ENCODE results near the gene ARHGAP6. TPM values are rescaled to one million over a fixed set of nuclear protein-coding genes. Genes with fewer than 3 reads are reported as not detected.

The ARHGAP6 gene
- total and polyA plus RNA-seq, 3 donors from 2014 or later, result 4.8 to 11.8 (median 5.7) TPM

DNA sequence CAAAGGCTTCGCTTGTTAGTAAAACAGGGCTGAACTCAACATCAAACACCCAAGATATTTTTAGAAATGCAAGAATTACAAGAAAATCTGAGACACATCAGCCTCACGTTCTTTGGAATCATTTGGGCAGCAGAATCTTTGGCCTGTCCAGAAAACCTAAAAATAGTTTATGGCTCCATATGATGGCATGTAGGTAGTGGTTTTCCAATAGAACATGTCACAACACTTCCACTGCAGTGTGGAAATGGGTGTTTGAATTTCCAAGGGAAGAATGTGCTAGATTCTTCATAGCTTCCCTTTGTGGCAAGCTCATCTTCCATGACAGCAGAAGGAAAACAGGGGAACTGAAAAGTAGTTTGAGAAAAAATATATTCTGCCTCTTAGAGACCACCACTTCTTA is 118.8 kb downstream of the ARHGAP6 start:
- Histone ChIP-seq H3K4me3 (no peak overlapping the region), H3K27ac (no peak overlapping the region), H3K27me3 (no peaks in the 10 kb centered on the region), H3K36me3 (ENCODE audit: low read depth, missing control alignments) (no peaks in the 10 kb centered on the region), H3K4me1 (no peaks in the 10 kb centered on the region), H3K9me3 (no peaks in the 10 kb centered on the region)
- WGBS, 2 donors, result 88 to 95% methylated on average over 2 of the region's 2 CpGs
- intact Hi-C loops (cut with DNase I; ENCODE audit: low total_unique reads), result no loop called here
- DNase-seq, result no peak
- TF ChIP-seq, protein P1, sequence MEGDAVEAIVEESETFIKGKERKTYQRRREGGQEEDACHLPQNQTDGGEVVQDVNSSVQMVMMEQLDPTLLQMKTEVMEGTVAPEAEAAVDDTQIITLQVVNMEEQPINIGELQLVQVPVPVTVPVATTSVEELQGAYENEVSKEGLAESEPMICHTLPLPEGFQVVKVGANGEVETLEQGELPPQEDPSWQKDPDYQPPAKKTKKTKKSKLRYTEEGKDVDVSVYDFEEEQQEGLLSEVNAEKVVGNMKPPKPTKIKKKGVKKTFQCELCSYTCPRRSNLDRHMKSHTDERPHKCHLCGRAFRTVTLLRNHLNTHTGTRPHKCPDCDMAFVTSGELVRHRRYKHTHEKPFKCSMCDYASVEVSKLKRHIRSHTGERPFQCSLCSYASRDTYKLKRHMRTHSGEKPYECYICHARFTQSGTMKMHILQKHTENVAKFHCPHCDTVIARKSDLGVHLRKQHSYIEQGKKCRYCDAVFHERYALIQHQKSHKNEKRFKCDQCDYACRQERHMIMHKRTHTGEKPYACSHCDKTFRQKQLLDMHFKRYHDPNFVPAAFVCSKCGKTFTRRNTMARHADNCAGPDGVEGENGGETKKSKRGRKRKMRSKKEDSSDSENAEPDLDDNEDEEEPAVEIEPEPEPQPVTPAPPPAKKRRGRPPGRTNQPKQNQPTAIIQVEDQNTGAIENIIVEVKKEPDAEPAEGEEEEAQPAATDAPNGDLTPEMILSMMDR (IDR thresholded peaks at IDR 0.05), result no peak
- TF ChIP-seq POLR2A (IDR thresholded peaks at IDR 0.05), result no peak

GRCh38 chrX:11543249-11543648 is 122.5 kb downstream of the ARHGAP6 start:
- intact Hi-C loops (cut with DNase I; ENCODE audit: low total_unique reads), result no loop called here
- Histone ChIP-seq H3K36me3 (ENCODE audit: low read depth, missing control alignments) (no peaks in the 10 kb centered on the region), H3K27ac (no peak overlapping the region), H3K9me3 (no peaks in the 10 kb centered on the region), H3K4me1 (no peaks in the 10 kb centered on the region), H3K4me3 (no peak overlapping the region), H3K27me3 (no peaks in the 10 kb centered on the region)
- TF ChIP-seq, protein P1 (IDR thresholded peaks at IDR 0.05), result no peak
- TF ChIP-seq POLR2A (IDR thresholded peaks at IDR 0.05), result no peak
- DNase-seq, result no peak
- 80 to 88% methylated on average over 1 of the region's 1 CpG for WGBS, 2 donors

DNA sequence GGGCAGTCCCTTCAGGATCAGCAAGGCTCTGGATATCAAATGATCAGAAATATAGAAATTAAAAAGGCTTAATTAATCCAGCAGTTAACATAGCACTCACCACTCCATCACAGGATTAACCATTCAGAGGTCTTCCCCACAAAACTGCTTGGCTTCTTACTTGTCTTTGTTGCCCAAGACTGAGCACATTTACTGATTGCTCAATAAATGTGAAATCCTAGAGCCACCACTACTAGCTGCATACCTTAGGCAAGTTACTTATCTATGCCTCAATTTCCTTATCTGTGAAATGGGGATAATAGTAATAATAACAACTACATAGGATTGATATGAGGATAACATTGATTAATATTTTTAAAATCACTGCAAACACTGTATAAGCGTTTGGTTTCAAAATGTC is 124.2 kb downstream of the ARHGAP6 start:
- no peaks in the 10 kb centered on the region for H3K36me3 ChIP-seq (ENCODE audit: low read depth, missing control alignments)
- intact Hi-C loops (cut with DNase I; ENCODE audit: low total_unique reads), result no loop called here
- H3K27ac ChIP-seq, result no peak overlapping the region
- no peaks in the 10 kb centered on the region for H3K27me3 ChIP-seq
- no peak for DNase-seq
- no peaks in the 10 kb centered on the region for H3K4me1 ChIP-seq
- no peaks in the 10 kb centered on the region for H3K9me3 ChIP-seq
- 87 to 94% methylated on average over 1 of the region's 1 CpG for WGBS, 2 donors
- no peak overlapping the region for H3K4me3 ChIP-seq
- no peak for TF ChIP-seq POLR2A (IDR thresholded peaks at IDR 0.05)
- TF ChIP-seq, protein P1 (IDR thresholded peaks at IDR 0.05), result no peak

- TF ChIP-seq, protein P1 (IDR thresholded peaks at IDR 0.05), result no peak
- no peak for TF ChIP-seq POLR2A (IDR thresholded peaks at IDR 0.05)
- DNase-seq, result no peak
- no peaks in the 10 kb centered on the region for H3K4me1 ChIP-seq
- H3K36me3 ChIP-seq (ENCODE audit: low read depth, missing control alignments), result no peaks in the 10 kb centered on the region
- intact Hi-C loops (cut with DNase I; ENCODE audit: low total_unique reads), result no loop called here
- no peaks in the 10 kb centered on the region for H3K27me3 ChIP-seq
- WGBS, 2 donors, result 79 to 83% methylated on average over 2 to 4 of the region's 4 CpGs
- H3K9me3 ChIP-seq, result no peaks in the 10 kb centered on the region
- H3K4me3 ChIP-seq, result no peak overlapping the region
- H3K27ac ChIP-seq, result no peak overlapping the region
Measured at GRCh38 chrX:11540532-11541377, 125.0 kb downstream of the ARHGAP6 start.

GRCh38 chrX:11537141-11537540 is 128.6 kb downstream of the ARHGAP6 start:
- WGBS, 2 donors, result 58 to 62% methylated on average over 5 of the region's 5 CpGs
- intact Hi-C loops (cut with DNase I; ENCODE audit: low total_unique reads), result no loop called here

More at GRCh38 chrX:11537141-11537540, 128.6 kb downstream of the ARHGAP6 start:
- Histone ChIP-seq H3K27ac (no peak overlapping the region), H3K27me3 (no peaks in the 10 kb centered on the region), H3K4me1 (no peaks in the 10 kb centered on the region), H3K36me3 (ENCODE audit: low read depth, missing control alignments) (no peaks in the 10 kb centered on the region), H3K9me3 (no peaks in the 10 kb centered on the region), H3K4me3 (no peak overlapping the region)
- no peak for DNase-seq
- no peak for TF ChIP-seq POLR2A (IDR thresholded peaks at IDR 0.05)
- TF ChIP-seq, protein P1 (IDR thresholded peaks at IDR 0.05), result no peak
